CD4-positive, alpha-beta T cell treated with Interleukin-17A for 1 hour (primary cell): Measurements from ENCODE around the gene HEXD.
"Not testable (repeated sequence)": the region's sequence is repeated elsewhere in the genome, so short reads cannot be mapped to it uniquely, and the experiment has no call there.

ENCODE experiments used
- DNase-seq: peaks from one replicate; pipeline ENCODE4 v3.0.0-alpha.2; 2020

Gene HEXD

GRCh38 chr17:82397449-82398335, 20.5 kb upstream of the HEXD start:
- no peak for DNase-seq

GRCh38 chr17:82399041-82399441, 19.1 kb upstream of the HEXD start:
- DNase-seq, result no peak

DNA sequence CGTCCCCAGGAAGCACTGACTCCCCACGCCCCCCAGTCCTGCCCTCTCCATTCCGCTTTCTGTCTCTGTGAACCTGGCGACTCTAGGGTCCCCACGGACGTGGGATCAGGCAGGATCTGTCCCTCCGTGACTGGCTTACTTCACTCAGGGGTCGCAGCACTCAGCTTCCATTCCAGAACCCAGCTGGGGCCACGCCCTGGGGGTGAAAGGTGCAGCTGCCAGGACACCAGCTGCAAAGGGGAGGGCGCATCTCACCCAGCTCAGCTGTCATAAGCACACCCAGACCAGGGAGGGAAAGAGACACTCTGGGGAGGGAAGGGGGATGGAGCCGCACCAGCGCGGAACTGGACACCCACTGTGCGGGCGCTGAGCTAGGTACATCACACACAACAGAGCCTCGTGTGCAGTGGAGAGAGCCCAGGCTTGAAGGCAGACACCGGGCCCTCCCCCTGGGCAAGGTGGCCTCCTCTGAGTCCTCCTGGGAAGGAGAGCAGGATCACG, 18.5 kb upstream of the HEXD start:
- no peak for DNase-seq

DNA sequence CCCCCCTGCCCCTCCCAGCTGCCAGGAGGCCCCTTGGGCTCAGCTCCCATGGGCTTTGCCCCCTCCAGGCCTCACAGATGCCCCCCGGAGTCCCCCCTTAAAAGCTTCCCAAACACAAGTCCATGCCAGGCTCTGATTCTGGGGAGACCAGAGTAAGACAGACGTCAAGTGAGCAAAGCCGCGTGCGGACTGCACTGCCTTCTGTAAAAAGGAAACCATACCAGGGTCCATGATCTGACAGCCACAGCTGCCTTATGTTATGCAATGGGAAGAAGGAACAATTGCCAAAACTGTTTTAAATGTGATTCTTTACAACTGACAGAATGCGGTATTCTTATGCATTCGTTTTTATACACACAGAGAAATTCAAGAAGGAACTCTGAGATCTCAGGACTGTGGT, 17.9 kb upstream of the HEXD start:
- DNase-seq, result no peak

DNA sequence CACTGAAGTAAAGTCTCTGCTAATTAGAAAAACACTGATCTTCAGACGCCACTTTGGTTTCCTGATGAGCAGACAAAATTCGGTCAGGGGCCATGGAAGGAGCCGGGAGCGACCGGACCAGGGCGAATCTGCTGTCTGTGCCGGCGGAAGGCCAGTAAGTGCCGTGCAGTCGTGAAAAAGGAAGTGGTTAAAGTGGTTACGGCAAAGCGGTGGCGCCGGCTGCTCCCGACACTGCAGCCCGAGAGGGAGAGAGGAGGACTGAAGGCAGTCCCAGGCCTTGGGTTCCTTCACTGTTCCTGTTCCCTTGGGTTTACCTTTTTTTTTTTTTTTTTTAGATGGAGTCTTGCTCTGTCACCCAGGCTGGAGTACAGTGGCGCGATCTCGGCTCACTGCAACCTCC, 17.3 kb upstream of the HEXD start:
- DNase-seq, result peak; percentile 58

GRCh38 chr17:82402865-82403264, 15.3 kb upstream of the HEXD start:
- DNase-seq, result no peak

- no peak for DNase-seq
Measured at GRCh38 chr17:82403662-82404660, 14.2 kb upstream of the HEXD start.

- DNase-seq, result no peak
Measured at GRCh38 chr17:82405051-82405450, 13.1 kb upstream of the HEXD start.

DNA sequence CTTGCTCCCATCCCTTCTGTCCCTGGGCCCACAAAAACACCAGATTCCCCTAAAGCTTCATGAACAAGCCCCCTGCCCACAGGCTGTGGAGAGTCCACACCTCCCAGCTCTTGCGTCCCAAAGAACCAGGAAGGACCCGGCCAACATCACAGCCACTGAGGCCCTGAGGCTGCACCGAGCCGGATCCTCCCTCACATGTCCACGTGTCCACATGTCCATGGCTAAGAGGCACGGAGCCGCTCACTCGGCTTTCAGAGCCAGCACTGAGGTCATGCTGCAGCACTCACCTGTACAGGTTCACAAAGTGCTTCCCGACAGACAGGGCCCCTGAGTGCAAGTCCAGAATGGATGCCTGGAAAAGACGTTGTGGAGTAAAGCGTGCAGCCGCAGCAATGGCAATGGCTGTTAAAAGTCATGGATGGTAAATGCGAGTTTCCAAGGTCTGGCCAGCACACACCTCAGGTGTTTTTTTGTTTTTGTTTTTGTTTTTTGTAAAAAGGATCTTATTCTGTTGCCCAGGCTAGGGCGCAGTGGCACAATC, 11.9 kb upstream of the HEXD start:
- DNase-seq, result no peak

DNA sequence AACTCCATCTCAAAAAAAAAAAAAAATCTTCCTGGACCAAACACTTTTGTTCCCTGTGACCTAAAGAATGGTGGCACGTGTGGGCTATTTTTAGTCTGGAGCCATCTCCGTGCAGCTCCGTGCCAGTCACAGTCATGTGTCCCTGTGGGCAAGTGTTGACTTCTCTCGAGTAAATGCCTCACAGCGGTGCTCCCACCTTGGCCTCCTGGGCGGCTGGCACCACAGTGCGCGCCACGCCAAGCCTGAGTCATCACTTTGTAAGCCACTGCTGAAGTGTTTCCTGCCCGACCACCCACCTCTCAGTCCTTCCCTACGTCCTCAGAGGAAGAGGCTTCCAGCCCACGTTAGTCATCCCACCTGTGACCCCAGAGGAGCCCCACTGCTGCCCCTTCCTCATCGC, 10.9 kb upstream of the HEXD start:
- no peak for DNase-seq

DNA sequence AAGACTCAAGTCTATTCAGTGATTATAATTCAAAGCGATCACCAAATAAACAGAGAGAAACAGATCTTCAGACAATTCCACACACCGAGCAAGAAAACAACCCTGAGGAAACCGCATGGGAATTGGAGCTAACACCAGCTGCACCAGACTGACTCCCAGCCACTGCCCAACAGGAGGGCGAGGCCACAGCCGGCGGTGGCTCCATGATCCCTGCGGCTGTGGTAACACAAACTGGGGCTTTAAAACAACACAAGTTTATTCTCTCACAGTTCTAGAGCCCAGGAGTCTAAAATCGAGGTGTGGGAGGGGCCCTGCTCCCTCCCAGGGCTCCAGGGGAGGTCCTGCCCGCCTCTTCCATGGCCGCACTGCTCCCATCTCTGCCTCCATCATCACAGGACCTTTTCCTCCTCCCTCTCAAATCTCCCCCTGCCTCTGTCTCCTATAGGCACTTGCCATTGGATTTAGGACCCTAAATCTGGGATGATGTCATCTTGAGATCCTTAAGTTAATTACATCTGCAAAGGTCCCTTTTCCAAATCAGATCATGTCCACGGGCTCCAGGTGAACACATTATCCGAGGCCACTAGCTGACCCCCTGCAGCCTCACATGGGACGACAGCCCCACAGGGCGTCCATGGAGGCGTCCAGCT, 9.7 kb upstream of the HEXD start:
- DNase-seq, result no peak

- no peak for DNase-seq
Measured at GRCh38 chr17:82408938-82409318, 9.2 kb upstream of the HEXD start.

DNA sequence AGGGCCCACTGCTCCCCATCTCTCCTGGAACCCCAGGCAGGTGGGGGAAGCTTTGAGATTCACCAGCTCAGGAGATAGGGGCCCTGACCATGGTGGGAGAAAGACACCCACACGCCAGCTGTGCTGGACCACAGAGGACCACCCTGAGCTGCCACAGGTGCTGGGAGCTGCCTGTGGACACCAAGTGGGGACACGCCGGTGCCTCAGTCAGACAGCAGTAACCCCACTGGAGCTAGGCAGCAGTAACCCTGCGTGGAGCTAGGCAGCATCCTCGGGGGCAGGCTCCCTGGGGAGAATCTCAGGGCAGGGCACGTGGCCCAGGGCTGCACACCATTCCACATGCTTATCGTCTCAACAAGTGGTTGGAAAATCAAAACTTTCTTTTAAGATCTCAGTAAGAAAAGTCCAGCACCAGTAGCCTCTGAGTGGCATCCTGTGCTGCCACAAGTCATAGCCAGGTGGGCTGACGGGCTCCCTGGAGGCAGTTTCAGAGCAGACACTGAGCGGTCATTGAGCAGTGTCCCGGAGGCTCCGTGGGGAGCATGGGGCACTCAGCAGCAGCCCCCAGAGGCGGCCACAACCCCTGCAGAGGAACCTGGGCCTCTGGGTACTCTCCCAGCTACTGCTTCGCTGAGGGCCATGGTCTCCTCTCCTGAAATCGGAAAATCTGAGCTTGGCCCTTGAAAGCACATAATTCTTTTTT, 8.0 kb upstream of the HEXD start:
- DNase-seq, result no peak

- DNase-seq, result no peak
Measured at GRCh38 chr17:82411396-82412053, 6.6 kb upstream of the HEXD start.

- DNase-seq, result not testable (repeated sequence)
Measured at GRCh38 chr17:82412081-82412480, 6.1 kb upstream of the HEXD start.

DNA sequence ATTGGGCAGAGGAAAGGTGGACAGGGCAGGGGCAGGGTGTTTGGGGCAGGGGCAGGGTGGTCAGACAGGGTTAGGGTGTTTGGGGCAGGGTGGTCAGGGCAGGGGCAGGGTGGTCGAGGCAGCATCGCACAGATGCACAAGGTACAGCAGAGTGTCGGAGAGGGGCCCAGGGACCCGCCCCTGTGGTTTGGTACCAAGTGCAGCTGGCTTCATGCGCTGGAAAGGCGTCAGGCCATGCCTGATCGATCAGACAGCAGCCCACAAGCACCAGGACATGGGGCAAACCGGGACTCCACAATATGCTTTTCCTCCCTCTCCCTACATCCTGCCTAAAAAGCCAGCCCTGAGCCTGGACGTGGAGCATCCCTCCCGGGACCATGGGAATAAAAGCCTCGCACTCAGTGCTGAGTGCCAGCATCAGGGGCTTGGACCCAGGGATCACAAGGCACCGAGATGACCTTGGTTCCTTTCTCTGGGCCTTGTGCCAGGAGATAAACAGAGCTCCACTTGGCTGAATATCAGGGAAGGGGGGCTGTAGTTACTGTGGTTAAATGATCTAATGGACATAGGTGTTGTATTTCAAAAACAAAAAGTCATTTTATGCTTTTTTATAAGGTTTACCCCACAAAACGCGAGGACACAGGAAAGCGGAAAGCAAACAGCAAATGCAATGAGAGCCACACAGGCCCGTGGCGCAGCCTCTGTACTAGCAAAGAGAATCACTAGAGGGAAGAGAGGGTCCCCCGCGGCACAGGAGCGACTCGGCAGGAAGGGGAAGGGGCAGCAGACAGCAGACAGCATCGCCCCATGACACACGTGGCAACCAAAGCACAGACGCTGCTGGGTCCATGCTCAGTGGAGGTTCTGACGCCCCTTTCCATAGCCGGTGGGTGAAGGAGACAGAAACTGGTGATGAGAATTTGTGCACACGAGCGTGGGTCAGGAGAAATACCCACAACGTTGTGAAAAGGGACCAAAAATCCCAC, 5.3 kb upstream of the HEXD start:
- no peak for DNase-seq

GRCh38 chr17:82414548-82415281, 3.4 kb upstream of the HEXD start:
- peak; percentile 76 for DNase-seq

GRCh38 chr17:82415336-82415735, 2.8 kb upstream of the HEXD start:
- no peak for DNase-seq

GRCh38 chr17:82415786-82416185, 2.4 kb upstream of the HEXD start:
- no peak for DNase-seq

- DNase-seq, result no peak
Measured at GRCh38 chr17:82416264-82416663, 1.9 kb upstream of the HEXD start.
